Activated CD4-positive, CD25-positive, alpha-beta regulatory T cell treated with anti-CD3 and anti-CD28 coated beads, Interleukin-2, amount 50 U/mL, for 24 hours (primary cell): ENCODE results near the gene NCOA3.
A peak's percentile ranks its signal among the peaks of the same experiment; 100 is the strongest.

ENCODE experiments used
- ATAC-seq, 2 donors: fragments of 150-1000 bp; cut with Tn5 transposase; one replicate each; pipeline ENCODE4 v1.10.0; 2021; ENCODE audit warnings: mild to moderate bottlenecking in 1 of 2, moderate library complexity in 1 of 2

NCOA3 gene

GRCh38 chr20:47501116-47501481, 588 bp upstream of the NCOA3 start:
- ATAC-seq = no peak

DNA sequence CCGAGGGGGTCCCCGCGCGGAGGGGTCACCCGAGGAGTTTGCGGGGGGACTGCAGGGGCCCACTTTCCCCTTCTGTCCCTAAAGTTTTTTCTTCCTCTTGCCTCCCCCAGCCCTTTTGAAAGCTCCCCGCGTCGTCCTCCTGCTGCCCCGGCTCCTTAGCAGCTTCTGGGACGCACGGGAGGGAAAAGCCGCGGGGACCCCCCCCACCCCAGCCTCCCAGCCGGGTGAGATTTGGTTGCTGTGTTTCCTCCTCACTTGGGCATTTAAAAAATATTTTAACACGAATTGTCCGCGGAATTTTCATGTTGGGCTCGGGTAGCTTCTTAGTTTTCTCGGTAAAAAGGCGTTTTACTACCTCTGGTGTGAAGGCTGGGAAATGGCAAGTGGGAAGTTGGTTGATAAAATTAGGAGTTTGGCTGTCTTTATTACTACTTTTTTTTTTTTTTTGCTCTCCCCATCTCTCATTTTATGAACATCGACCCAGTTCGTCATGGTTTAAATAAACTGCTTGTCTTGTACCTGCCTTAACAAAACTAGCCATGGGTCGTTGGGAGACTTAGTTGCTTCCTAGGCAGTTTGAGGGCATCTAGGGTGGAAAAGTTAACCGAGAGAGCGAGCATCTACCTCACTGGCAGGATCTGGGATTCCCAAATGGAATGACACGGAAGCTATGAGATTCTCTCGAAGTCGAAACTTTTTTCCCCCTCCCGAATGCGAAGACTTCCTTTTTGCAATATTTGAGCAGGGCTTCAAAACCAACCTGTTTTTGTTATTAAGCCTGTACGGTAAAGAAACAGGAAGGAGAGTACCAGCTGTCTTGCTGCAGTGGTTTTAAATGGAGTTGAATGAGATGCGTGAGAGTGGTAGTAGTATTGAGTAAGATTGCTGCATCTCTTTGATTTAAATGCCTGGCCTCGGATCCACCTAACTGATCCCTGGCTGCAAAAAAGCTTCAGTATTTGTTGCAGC, 868 bp downstream of the NCOA3 start:
- ATAC-seq = peak in 1 of 2 donors; percentile 27

- ATAC-seq = no peak
Measured at GRCh38 chr20:47503685-47504084, 2.0 kb downstream of the NCOA3 start.

GRCh38 chr20:47506335-47506734, 4.6 kb downstream of the NCOA3 start:
- no peak for ATAC-seq

GRCh38 chr20:47506850-47507249, 5.2 kb downstream of the NCOA3 start:
- ATAC-seq = no peak

- peak; percentile 56 to 64 for ATAC-seq
Measured at GRCh38 chr20:47507275-47507981, 5.7 kb downstream of the NCOA3 start.

DNA sequence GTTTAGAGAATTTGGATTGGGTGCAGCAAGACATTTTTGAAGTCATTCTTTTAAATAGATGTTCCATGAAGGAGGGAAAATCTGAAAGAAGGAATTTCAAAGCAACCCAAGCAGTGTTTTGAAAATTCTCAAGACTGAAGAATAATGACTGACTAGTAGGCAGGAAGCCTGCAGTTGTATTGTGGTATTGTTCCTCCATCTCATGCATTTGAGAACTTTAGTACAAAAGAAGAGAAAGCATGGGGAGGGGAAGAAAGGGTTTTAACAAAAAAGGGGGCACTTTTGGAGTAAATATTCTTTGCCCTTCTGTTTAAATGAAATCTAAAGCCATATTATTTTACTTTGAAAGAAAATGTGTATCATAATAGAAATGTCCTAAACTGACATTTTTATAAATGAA, 6.6 kb downstream of the NCOA3 start:
- no peak for ATAC-seq

DNA sequence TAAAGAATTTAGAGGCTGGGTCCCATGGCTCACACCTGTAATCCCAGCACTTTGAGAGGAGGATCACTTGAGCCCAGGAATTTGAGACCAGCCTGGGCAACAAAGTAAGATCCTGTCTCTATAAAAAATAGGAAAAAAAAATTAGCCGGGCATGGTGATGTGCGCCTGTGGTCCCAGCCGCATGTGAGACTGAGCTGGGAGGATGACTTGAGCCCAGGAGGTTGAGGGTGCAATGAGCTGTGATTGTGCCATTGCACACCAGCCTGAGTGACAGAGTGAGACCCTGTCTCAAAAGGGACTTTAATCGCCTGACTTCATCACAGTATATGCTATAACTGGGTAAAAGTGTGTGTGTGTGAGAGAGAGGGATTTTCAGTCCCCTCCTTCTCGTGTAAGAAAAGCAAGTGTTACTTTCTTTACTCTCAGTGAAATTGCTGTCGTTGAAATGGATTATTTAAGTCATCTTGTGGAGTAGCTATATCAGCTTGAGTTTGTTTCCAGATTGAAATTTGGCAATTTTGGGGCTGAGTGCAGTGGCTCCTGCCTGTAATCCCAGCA, 7.5 kb downstream of the NCOA3 start:
- peak in 1 of 2 donors; percentile 33 for ATAC-seq

- ATAC-seq = no peak
Measured at GRCh38 chr20:47509685-47510084, 8.0 kb downstream of the NCOA3 start.

DNA sequence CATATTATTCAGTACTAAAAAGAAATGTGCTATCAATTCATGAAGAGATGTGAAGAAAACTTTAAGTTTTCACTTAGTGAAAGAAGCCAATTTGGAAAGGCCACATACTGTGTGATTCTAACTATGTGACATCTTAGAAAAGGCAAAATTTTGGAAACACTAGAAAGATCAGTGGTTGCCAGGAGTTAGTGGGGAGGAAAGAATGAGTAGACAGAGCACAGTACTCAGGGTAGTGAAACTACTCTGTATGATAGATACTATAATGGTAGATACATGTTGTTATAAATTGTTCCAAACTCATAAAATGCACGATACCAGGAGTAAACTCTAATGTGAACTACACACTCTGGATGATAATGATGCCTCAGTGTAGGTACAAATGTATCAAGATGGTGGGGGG, 14.2 kb downstream of the NCOA3 start:
- ATAC-seq = peak; percentile 67 to 78

- peak in 1 of 2 donors; percentile 44 for ATAC-seq
Measured at GRCh38 chr20:47521059-47521808, 19.5 kb downstream of the NCOA3 start.

- ATAC-seq = no peak
Measured at GRCh38 chr20:47524015-47524784, 22.5 kb downstream of the NCOA3 start.

GRCh38 chr20:47527004-47527800, 25.5 kb downstream of the NCOA3 start:
- no peak for ATAC-seq

DNA sequence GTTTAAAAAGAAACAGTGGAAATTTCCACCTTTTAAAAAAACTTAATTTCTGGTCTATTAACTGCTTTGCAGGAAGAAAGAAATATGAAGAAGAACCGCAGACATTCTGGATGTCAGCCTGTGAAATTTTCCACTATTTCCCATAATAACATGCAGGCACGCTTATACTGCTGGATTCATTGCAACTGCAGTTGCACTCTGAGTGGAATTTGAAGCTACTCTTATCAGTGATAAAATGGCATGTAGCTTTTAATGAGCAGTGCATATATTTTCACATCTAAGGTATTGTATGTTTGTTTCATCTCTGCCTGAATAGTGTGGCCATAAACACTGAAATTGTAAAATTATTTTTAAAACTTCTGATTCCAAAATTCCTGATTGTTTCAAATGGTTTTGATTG, 28.2 kb downstream of the NCOA3 start:
- no peak for ATAC-seq

- ATAC-seq = no peak
Measured at GRCh38 chr20:47531458-47531857, 29.8 kb downstream of the NCOA3 start.

- no peak for ATAC-seq
Measured at GRCh38 chr20:47532002-47532401, 30.3 kb downstream of the NCOA3 start.

GRCh38 chr20:47533518-47534062, 31.9 kb downstream of the NCOA3 start:
- ATAC-seq = no peak

DNA sequence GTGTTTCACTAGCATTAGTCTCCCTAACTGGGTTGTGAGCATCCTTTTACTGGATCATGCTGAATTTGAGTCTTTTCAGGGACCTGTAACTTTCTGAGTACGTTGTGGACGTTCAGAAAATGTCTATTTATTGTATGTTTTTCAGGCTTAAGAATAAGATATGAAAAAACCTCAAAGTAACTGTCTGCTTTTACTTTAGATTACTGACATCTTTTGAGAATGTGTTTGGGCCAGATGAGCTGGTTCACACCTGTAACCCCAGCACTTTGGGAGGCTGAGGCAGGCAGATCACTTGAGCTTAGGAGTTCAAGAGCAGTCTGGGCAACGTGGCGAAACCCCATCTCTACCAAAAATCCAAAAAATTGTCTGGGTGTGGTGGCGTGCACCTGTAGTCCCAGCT, 32.7 kb downstream of the NCOA3 start:
- ATAC-seq = no peak

- ATAC-seq = no peak
Measured at GRCh38 chr20:47535088-47535487, 33.4 kb downstream of the NCOA3 start.

DNA sequence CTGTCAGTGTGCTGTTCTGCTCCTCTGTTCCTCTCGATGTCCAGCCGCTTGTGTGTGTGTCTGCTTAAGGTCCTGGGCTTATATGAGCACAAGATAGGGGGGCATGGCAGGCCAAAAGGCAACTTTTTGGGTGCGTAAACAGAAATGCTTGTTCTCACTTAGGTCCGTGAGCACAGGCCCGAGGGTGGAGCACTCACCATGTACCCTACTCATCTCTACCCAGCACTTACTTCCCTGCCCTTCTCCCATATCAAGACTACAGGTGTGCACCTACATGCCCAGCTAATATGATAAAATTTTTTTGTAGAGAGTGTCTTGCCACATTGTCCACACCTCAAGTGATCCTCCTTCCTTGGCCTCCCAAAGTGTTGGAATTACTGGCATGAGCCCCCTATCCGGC, 34.3 kb downstream of the NCOA3 start:
- ATAC-seq = no peak
